ENCODE data around the gene TGFBR2.

The TGFBR2 gene

DNA sequence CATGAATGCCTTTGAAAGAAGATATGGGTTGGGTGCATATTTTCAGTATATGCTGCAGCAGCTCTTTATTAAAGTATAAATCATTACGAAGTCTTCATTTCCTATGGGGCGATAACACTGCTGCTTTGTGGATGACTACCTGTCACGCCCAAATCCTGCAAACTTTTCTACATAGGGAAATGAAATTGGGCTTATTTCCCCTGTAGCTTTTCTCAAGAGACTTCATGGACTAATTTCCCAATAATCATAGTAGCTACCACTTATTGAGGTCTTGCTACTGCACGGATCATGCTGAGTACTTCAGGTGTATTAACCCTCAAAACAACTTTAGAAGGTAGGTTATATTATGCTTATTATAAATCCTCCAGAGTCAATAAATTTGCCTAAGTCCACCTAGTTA is 8.0 kb downstream of the TGFBR2 start:
- H3K4me3 ChIP-seq (ENCODE audit: low read depth, low read length) = no peak overlapping the region
- TF ChIP-seq, protein P1, sequence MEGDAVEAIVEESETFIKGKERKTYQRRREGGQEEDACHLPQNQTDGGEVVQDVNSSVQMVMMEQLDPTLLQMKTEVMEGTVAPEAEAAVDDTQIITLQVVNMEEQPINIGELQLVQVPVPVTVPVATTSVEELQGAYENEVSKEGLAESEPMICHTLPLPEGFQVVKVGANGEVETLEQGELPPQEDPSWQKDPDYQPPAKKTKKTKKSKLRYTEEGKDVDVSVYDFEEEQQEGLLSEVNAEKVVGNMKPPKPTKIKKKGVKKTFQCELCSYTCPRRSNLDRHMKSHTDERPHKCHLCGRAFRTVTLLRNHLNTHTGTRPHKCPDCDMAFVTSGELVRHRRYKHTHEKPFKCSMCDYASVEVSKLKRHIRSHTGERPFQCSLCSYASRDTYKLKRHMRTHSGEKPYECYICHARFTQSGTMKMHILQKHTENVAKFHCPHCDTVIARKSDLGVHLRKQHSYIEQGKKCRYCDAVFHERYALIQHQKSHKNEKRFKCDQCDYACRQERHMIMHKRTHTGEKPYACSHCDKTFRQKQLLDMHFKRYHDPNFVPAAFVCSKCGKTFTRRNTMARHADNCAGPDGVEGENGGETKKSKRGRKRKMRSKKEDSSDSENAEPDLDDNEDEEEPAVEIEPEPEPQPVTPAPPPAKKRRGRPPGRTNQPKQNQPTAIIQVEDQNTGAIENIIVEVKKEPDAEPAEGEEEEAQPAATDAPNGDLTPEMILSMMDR (IDR thresholded peaks at IDR 0.05; ENCODE audit: borderline replicate concordance, insufficient read depth, low read depth, low read length) = no peak

DNA sequence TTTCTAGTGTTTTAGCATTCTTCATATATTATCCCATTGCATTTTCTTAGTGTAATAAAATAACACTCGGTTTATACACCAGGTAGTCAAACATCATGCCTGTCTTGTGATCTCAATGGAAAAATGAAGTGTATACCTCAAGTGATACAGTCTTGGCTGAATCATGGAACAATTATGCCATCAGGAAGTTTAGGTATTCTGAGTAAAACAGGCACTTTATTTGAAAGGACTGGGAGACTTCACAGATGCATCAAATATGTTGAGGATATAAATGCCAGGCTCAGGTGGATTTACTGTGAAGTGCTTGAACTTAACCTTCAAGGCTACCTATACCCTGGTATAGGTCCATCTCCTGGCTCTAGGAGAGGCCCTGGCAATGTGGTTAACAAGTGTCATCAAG is 8.5 kb downstream of the TGFBR2 start:
- no peak overlapping the region for H3K4me3 ChIP-seq (ENCODE audit: low read depth, low read length)
- TF ChIP-seq, protein P1 (IDR thresholded peaks at IDR 0.05; ENCODE audit: borderline replicate concordance, insufficient read depth, low read depth, low read length) = no peak

DNA sequence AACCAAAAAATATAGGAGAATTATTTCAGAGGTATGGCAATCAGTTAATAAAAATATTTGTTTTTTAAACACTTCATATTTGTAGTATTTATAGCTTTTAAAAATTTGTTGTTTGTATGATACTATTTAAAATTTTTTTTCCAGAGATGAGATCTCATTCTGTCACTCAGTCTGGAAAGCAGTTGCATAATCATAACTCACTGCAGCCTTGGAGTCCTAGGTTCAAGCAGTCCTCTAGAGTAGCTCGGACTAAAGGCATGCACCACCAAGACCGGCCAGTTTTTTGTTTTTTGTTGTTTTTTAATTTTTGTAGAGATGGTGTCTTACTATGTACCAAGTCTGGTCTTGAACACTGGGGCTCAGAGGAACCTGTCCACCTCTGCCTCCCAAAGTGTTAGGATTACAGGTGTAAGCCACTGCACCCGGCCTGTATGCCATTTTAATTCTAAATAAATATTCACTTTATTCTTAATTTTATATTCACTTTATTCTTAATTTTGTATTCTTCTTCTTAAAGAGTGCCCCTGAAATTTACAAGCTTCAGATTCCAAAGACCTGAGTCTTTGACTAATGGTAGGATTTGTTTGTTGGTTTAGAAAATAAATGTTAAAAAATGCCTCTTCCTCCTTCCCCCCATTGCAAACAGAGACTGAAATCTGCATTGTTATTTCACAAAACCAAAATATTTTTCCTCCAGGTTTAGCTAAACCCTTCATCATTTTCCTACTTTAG is 9.4 kb downstream of the TGFBR2 start:
- H3K4me3 ChIP-seq (ENCODE audit: low read depth, low read length) = no peak overlapping the region
- TF ChIP-seq, protein P1 (IDR thresholded peaks at IDR 0.05; ENCODE audit: borderline replicate concordance, insufficient read depth, low read depth, low read length) = no peak

DNA sequence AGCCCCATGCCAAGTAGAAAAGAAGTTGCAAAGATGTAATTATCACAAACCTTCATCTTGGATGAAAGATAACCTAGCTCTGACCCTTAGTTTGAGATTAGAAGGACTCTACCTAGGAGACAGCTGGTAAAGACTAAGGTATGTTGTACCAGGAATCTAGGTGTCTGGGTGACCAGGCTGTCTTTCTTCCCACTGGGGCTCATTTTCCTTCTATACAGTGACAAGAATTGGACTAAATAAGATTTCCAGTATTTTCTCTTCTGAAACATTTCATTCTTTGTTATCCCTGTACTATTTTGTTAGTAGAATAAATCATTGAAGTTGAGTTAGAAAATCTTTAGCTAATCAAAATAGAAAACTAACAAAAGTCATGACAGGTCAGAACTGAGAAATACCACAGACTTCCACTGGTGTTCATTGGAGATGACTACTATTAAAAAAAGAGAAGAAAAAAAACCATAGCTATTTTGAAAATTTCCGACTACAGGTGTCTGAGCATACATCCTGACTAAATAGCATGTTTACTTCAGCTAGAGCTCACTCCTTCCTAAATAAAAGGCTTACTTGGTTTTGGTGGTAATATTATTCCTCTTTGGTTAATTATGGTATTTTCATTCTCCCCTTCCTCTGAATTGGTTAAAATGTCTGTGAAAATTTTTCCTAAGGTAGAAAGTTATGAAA is 10.1 kb downstream of the TGFBR2 start:
- H3K4me3 ChIP-seq (ENCODE audit: low read depth, low read length) = no peak overlapping the region
- TF ChIP-seq, protein P1 (IDR thresholded peaks at IDR 0.05; ENCODE audit: borderline replicate concordance, insufficient read depth, low read depth, low read length) = no peak

DNA sequence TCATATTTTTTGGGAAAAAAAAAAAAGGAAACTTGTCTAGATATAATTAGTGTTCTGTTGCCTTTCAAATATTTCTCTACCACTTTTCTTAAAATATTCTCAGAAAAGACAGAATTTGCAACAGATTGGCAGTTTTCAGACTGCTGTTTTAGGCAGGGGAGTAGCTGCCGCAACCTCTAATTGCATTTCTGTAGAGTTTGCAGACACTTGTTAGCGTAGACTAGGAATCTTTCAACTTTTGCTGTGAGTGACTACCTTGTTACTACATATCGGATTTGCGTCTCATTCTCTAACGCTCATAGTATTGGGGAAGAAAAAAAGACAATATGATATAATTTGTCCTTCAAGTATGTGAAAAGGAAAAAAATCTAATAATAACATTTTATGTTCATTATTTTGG is 10.7 kb downstream of the TGFBR2 start:
- H3K4me3 ChIP-seq (ENCODE audit: low read depth, low read length) = no peak overlapping the region
- TF ChIP-seq, protein P1 (IDR thresholded peaks at IDR 0.05; ENCODE audit: borderline replicate concordance, insufficient read depth, low read depth, low read length) = no peak

DNA sequence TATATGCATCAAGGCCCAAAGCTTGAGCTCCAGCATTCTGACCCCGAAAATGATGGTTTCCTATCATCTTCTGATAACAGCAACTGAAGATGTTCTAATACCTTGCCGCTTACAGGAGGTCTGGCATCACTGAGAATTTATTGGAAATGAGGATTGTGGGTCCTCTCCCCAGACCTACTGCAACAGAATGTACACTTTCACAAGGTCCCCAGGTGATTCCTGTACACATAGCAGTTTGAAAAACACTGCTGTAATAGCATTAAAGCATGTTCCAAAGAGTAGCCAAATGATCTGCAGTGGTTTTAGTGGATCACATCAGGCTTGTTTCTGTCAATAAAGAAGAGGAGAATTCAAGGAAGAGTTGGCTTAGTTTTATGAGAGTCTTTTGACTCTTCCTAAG is 11.3 kb downstream of the TGFBR2 start:
- H3K4me3 ChIP-seq (ENCODE audit: low read depth, low read length) = no peak overlapping the region
- TF ChIP-seq, protein P1 (IDR thresholded peaks at IDR 0.05; ENCODE audit: borderline replicate concordance, insufficient read depth, low read depth, low read length) = no peak

DNA sequence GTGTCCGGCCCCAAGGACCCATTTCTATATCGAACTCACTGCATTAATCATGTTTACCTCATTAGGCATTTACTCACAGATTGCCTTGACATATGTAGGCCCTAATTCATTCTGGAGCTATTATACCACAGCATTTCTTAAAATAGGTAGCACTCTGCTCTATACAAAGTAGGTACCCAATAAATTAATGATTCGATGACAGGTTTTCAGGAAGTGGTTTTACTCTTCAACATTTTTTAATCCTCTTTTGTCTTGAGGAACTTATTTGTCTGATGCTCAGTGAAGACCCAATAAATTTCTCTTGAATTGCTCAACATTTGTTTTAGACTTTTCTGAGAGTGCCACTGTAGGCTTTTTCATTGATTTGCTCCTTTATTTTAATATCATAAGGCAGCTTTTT is 12.1 kb downstream of the TGFBR2 start:
- TF ChIP-seq, protein P1 (IDR thresholded peaks at IDR 0.05; ENCODE audit: borderline replicate concordance, insufficient read depth, low read depth, low read length) = no peak
- no peak overlapping the region for H3K4me3 ChIP-seq (ENCODE audit: low read depth, low read length)
